ENCODE results near the gene MCM5.

DNA sequence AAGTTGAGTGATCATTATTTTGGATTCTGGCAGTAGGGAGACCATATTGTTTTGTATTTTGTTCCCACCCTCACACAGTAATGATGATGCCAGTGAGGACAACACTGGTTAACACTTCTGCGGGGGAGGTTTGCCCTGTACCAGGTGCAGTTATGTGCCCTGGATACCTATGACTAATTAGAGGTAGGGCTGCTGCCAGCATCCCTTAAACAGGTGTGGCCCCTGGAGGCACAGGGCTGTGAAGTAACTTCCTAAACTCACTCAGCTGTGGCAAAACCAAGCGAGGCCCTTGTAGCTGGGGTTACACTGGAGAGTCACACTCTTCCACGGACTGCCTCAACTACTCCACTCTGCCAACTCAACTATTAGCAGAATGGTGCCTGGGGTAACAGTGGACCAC lies 64.5 kb downstream of the MCM5 start:
- TF ChIP-seq, protein P1, sequence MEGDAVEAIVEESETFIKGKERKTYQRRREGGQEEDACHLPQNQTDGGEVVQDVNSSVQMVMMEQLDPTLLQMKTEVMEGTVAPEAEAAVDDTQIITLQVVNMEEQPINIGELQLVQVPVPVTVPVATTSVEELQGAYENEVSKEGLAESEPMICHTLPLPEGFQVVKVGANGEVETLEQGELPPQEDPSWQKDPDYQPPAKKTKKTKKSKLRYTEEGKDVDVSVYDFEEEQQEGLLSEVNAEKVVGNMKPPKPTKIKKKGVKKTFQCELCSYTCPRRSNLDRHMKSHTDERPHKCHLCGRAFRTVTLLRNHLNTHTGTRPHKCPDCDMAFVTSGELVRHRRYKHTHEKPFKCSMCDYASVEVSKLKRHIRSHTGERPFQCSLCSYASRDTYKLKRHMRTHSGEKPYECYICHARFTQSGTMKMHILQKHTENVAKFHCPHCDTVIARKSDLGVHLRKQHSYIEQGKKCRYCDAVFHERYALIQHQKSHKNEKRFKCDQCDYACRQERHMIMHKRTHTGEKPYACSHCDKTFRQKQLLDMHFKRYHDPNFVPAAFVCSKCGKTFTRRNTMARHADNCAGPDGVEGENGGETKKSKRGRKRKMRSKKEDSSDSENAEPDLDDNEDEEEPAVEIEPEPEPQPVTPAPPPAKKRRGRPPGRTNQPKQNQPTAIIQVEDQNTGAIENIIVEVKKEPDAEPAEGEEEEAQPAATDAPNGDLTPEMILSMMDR (conservative IDR thresholded peaks at IDR 0.05; ENCODE audit: low read depth in 2 of 2): no peak
- no peak for TF ChIP-seq POLR2AphosphoS5 (IDR thresholded peaks at IDR 0.05; ENCODE audit: low read depth)
- TF ChIP-seq EZH2 (IDR thresholded peaks at IDR 0.05; ENCODE audit: low read depth, unreplicated experiment): no peak
- no peak for TF ChIP-seq STAT1 (IDR thresholded peaks at IDR 0.05; ENCODE audit: unreplicated experiment)
- TF ChIP-seq CREB1 (CRISPR knock-in tag; IDR thresholded peaks at IDR 0.05; ENCODE audit: low read depth): no peak
- TF ChIP-seq, protein P2, sequence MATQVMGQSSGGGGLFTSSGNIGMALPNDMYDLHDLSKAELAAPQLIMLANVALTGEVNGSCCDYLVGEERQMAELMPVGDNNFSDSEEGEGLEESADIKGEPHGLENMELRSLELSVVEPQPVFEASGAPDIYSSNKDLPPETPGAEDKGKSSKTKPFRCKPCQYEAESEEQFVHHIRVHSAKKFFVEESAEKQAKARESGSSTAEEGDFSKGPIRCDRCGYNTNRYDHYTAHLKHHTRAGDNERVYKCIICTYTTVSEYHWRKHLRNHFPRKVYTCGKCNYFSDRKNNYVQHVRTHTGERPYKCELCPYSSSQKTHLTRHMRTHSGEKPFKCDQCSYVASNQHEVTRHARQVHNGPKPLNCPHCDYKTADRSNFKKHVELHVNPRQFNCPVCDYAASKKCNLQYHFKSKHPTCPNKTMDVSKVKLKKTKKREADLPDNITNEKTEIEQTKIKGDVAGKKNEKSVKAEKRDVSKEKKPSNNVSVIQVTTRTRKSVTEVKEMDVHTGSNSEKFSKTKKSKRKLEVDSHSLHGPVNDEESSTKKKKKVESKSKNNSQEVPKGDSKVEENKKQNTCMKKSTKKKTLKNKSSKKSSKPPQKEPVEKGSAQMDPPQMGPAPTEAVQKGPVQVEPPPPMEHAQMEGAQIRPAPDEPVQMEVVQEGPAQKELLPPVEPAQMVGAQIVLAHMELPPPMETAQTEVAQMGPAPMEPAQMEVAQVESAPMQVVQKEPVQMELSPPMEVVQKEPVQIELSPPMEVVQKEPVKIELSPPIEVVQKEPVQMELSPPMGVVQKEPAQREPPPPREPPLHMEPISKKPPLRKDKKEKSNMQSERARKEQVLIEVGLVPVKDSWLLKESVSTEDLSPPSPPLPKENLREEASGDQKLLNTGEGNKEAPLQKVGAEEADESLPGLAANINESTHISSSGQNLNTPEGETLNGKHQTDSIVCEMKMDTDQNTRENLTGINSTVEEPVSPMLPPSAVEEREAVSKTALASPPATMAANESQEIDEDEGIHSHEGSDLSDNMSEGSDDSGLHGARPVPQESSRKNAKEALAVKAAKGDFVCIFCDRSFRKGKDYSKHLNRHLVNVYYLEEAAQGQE (IDR thresholded peaks at IDR 0.05; ENCODE audit: unreplicated experiment): no peak
- no peak for TF ChIP-seq EZH2phosphoT487 (IDR thresholded peaks at IDR 0.05; ENCODE audit: unreplicated experiment)
- no peak for TF ChIP-seq JUNB (IDR thresholded peaks at IDR 0.05; ENCODE audit: unreplicated experiment)
- TF ChIP-seq, protein P3, sequence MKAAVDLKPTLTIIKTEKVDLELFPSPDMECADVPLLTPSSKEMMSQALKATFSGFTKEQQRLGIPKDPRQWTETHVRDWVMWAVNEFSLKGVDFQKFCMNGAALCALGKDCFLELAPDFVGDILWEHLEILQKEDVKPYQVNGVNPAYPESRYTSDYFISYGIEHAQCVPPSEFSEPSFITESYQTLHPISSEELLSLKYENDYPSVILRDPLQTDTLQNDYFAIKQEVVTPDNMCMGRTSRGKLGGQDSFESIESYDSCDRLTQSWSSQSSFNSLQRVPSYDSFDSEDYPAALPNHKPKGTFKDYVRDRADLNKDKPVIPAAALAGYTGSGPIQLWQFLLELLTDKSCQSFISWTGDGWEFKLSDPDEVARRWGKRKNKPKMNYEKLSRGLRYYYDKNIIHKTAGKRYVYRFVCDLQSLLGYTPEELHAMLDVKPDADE (IDR thresholded peaks at IDR 0.05): no peak

Data from GM23338 (cell line).